Stimulated activated naive CD8-positive, alpha-beta T cell treated with anti-CD3 and anti-CD28 coated beads, Interleukin-15, Interleukin-2, amounts not matched to agents 100 ng/mL and 50 ng/mL, for 24 hours (primary cell): ENCODE measurements around the gene HMGXB4.

ENCODE experiments used
- H3K27ac Mint-ChIP-seq: one replicate; pipeline ENCODE4 v1.8.0; 2021; ENCODE audit warnings: mild to moderate bottlenecking, mixed read lengths
- H3K27me3 Mint-ChIP-seq: one replicate; pipeline ENCODE4 v1.8.0; 2021; ENCODE audit warnings: mixed read lengths
- H3K36me3 Mint-ChIP-seq: one replicate; pipeline ENCODE4 v1.8.0; 2021; ENCODE audit warnings: low read depth, mixed read lengths
- H3K4me1 Mint-ChIP-seq: one replicate; pipeline ENCODE4 v1.8.0; 2021; ENCODE audit warnings: low read depth, mixed read lengths
- H3K4me3 Mint-ChIP-seq: one replicate; pipeline ENCODE4 v1.8.0; 2021; ENCODE audit warnings: mild to moderate bottlenecking, mixed read lengths
- H3K9me3 Mint-ChIP-seq: one replicate; pipeline ENCODE4 v1.8.0; 2021; ENCODE audit warnings: mixed read lengths

Gene HMGXB4, protein sequence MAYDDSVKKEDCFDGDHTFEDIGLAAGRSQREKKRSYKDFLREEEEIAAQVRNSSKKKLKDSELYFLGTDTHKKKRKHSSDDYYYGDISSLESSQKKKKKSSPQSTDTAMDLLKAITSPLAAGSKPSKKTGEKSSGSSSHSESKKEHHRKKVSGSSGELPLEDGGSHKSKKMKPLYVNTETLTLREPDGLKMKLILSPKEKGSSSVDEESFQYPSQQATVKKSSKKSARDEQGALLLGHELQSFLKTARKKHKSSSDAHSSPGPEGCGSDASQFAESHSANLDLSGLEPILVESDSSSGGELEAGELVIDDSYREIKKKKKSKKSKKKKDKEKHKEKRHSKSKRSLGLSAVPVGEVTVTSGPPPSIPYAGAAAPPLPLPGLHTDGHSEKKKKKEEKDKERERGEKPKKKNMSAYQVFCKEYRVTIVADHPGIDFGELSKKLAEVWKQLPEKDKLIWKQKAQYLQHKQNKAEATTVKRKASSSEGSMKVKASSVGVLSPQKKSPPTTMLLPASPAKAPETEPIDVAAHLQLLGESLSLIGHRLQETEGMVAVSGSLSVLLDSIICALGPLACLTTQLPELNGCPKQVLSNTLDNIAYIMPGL

DNA sequence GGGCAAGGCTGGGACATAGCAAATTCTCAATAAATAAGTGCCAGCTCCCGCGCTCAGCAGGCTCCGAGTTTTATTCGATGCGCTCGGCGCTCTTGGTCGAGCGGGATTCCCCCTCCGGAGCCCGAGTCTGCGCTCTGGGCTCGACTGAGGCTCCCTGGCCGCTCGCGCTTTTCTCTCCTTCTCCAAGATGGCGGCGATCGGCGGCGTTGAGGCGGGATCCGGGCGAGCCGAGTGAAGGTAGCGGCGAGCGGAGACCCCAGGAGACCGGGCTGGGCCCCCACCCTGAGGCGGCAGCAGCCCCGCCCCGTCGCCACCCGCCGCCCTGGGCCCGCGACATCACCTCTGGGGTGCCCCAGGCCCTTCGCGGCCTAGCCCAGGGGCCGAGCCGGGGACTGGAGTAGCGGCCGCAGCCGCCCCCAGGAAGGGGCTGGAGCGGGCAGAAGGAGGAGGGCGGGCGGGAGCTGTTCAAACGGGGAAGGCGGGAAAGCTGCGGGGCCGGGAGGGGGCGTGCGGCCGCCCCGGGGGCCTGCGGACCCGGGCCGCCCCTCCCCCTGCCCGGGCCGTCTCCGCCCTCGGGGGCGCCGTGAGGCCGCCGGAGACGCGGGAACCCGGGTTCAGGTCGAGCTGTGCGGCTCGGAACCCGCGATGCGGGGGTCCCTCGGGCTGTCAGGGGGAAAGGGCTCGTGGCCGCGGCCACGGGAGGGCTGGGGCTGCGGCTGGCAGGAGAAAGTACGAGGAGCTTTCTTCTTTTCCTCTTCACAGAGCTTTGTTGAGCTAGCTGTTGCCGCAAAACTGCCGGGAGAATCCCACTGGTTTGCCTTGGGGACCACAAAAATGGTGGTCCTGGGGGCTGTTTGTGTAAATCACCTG, at the start of gene HMGXB4:
Gene HMGXB4, plus strand, starts transcription at position 173 of the 870 bp plus-strand sequence. CDS start 4,898 bp downstream, outside the sequence.
- Mint-ChIP-seq H3K27me3 (no peaks in the 10 kb centered on the region), H3K4me3 (peak within 1 kb of the TSS; percentile 93), H3K27ac (peak within 1 kb of the TSS; percentile 93), H3K4me1 (peaks cover 26% of the 10 kb centered on the region), H3K36me3 (peaks cover 28% of the 10 kb centered on the region), H3K9me3 (no peaks in the 10 kb centered on the region)

DNA sequence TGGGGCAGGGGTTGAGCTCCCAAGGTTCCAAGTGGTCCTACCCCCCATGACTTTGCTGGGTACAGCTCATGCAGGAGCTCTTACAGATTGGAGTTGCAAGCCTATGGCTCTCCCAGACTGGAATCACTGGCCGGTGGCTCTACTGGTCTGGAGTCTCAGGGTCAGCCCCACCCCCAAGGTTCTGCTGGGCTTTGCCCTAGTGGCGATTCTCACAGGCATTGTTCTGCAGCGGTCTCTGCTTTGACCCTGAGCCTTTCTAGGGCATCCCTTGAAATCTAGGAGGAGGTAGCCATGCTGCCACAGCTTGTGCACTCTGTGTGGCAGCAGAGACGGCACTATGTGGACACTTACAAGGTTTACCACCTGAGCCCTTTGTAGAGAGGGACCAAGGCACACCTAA, 49.3 kb upstream of the HMGXB4 start:
- no peak overlapping the region for H3K4me3 Mint-ChIP-seq
- no peaks in the 10 kb centered on the region for H3K36me3 Mint-ChIP-seq
- H3K27me3 Mint-ChIP-seq = peaks cover 16% of the 10 kb centered on the region
- no peaks in the 10 kb centered on the region for H3K9me3 Mint-ChIP-seq
- H3K4me1 Mint-ChIP-seq = no peaks in the 10 kb centered on the region
- no peak overlapping the region for H3K27ac Mint-ChIP-seq

DNA sequence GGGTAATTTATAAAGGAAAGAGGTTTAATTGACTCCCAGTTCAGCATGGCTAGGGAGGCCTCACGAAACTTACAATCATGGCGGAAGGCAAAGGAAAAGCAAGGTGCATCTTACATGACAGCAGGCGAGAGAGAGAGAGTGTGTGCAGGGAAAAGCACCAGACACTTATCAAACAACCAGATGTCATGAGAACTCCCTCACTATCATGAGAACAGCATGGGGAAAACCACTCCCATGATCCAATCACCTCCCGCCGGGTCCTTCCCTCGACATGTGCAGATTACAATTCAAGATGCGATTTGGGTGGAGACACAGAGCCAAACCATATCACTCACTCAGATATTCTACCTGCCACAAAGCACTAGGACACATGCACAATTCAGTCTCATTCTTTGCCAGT, 48.1 kb upstream of the HMGXB4 start:
- H3K27me3 Mint-ChIP-seq = peaks cover 16% of the 10 kb centered on the region
- H3K4me3 Mint-ChIP-seq = no peak overlapping the region
- H3K4me1 Mint-ChIP-seq = no peaks in the 10 kb centered on the region
- no peaks in the 10 kb centered on the region for H3K36me3 Mint-ChIP-seq
- H3K27ac Mint-ChIP-seq = no peak overlapping the region
- no peaks in the 10 kb centered on the region for H3K9me3 Mint-ChIP-seq

DNA sequence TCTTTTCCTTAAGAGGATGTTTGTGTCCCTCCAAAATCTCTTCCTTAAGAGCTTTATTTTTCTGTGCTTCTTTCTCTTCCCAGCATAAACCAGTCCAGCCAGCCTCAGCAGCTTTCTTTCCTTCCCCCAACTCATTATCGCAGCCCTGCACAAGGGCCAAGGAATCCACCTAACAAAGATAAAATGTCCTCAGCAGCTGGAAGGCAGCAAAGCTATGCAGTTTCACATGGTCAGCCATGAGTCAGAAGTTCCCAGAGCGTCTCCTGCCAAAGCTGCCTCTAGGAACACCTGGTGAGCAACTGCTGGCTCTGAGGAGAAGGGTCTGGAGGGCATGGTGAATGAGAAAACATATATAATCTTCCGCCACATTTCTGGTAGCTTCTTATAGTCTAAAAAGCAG, 45.3 kb upstream of the HMGXB4 start:
- no peaks in the 10 kb centered on the region for H3K9me3 Mint-ChIP-seq

DNA sequence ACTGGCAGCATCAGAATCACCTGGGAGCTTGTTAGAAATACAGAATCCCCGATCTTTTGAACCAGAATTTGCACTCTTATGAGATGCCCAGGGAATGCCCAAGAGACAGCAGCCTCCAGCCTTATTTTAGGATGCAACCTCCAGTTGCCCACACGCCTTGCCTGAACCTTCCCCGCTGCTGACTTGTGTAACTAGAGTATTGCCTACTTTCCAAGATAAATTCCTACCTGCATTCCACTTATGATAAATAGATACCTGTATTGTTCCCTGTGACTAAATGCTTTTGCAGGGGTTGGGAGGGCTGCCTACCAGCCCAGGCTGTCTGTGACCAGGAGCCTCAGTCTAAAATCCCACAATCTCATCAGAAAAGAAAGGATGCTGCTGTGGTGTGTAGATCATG, 44.3 kb upstream of the HMGXB4 start:
- Mint-ChIP-seq H3K36me3 (no peaks in the 10 kb centered on the region), H3K27ac (no peak overlapping the region), H3K4me3 (no peak overlapping the region), H3K4me1 (no peaks in the 10 kb centered on the region), H3K27me3 (peaks cover 19% of the 10 kb centered on the region), H3K9me3 (no peaks in the 10 kb centered on the region)

More for the DNA sequence above, 45.3 kb upstream of the HMGXB4 start:
- H3K4me3 Mint-ChIP-seq = no peak overlapping the region
- no peak overlapping the region for H3K27ac Mint-ChIP-seq
- peaks cover 14% of the 10 kb centered on the region for H3K27me3 Mint-ChIP-seq
- H3K36me3 Mint-ChIP-seq = no peaks in the 10 kb centered on the region
- no peaks in the 10 kb centered on the region for H3K4me1 Mint-ChIP-seq

DNA sequence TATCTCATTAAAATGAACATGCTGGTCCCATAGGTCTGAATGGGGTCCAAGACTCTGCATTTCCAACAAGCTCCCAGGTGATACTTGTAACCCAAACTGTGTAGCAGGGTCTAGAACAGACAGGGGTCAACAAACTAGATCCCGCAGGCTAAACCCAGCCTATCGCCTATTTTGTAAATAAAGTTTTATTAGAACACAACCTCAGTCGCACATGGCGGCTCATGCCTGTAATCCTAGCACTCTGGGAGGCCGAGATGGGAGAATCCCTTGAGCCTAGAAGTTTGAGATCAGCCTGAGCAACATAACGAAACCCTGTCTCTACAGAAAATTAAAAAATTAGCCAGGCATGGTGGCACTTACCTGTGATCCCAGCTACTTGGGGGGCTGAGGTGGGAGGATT, 42.3 kb upstream of the HMGXB4 start:
- Mint-ChIP-seq H3K9me3 (no peaks in the 10 kb centered on the region), H3K4me3 (no peak overlapping the region), H3K27me3 (peaks cover 15% of the 10 kb centered on the region), H3K27ac (no peak overlapping the region), H3K4me1 (no peaks in the 10 kb centered on the region), H3K36me3 (no peaks in the 10 kb centered on the region)

DNA sequence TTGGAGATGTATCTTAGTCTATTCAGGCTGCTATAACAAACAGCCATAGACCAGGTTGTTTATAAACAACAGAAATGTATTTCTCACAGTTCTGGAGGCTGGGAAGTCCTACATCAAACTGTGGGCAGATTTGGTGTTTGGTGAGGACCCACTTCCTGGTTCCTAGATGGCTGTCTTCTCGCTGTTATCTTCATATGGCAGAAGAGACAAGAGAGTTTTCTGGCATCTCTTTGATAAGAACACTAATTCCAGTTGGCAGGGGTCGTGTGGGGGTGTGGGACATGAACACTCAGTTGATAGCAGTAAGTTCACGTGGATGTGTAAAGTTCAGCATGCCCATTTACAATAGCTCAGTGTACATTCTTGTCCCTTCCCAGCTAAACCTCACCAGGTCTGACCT, 41.3 kb upstream of the HMGXB4 start:
- Mint-ChIP-seq H3K36me3 (no peaks in the 10 kb centered on the region), H3K9me3 (no peaks in the 10 kb centered on the region), H3K4me3 (no peak overlapping the region), H3K4me1 (no peaks in the 10 kb centered on the region), H3K27me3 (peaks cover 15% of the 10 kb centered on the region), H3K27ac (no peak overlapping the region)

DNA sequence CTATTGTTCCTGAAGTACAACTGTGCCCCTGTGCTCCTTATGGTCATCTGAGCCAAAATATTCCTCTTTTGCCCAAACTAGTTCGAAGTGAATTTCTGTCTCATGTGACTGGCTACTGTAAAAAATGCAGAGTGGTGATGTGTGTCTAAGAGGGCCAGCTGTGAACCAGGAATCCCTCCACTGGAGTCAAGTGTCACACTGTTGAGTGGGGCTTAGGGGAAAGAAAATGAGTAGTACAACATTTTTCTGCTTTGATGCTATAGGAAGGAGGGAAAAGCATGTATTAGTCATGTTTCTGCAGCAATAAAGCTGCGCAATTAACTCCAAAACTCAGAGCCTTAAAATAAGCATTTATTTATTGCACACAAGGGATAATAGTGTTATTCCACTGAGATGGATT, 39.8 kb upstream of the HMGXB4 start:
- H3K27me3 Mint-ChIP-seq = peaks cover 14% of the 10 kb centered on the region
- H3K4me1 Mint-ChIP-seq = no peaks in the 10 kb centered on the region
- no peaks in the 10 kb centered on the region for H3K9me3 Mint-ChIP-seq
- no peak overlapping the region for H3K4me3 Mint-ChIP-seq
- no peaks in the 10 kb centered on the region for H3K36me3 Mint-ChIP-seq
- H3K27ac Mint-ChIP-seq = no peak overlapping the region

DNA sequence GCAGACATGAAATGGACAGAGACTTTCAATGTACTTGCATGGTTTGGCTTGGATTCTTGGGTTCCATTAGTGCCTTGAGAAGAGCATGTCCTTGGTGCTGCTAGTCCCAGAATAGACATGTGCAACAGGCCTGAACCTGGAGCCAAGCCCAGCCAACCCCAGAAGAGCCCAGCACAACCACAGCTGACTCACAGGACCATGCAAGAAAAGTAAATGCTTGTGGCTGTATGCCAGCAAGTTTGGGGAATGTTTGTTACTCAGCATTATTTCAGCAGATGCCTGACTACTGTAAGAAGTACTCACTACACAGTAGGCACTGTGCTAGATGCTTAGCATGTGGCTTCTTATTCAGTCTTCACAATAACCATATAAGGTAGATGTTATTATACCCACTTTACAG, 39.2 kb upstream of the HMGXB4 start:
- Mint-ChIP-seq H3K36me3 (no peaks in the 10 kb centered on the region), H3K27me3 (peaks cover 17% of the 10 kb centered on the region), H3K9me3 (no peaks in the 10 kb centered on the region), H3K27ac (no peak overlapping the region), H3K4me3 (no peak overlapping the region), H3K4me1 (no peaks in the 10 kb centered on the region)

DNA sequence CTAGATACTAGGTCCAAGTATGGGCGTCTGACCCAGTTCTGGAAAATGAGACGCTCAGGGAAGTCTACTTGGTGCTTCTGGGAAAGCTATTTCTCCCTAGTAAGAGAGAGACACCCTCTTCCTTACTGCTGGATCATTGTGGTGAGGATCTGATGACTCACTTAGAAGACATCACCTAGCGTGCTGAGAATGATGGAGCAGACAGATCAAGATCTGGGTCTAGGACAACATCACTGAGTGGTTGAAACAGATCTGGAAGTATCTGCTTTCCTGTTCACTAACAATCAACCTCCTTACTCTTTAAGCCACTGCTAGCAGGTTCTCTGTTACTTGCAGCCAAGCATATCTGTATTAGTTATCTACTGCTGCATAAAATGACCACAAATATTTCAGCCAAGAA, 38.3 kb upstream of the HMGXB4 start:
- H3K9me3 Mint-ChIP-seq = no peaks in the 10 kb centered on the region
- H3K4me3 Mint-ChIP-seq = no peak overlapping the region
- no peaks in the 10 kb centered on the region for H3K36me3 Mint-ChIP-seq
- no peaks in the 10 kb centered on the region for H3K4me1 Mint-ChIP-seq
- peaks cover 22% of the 10 kb centered on the region for H3K27me3 Mint-ChIP-seq
- H3K27ac Mint-ChIP-seq = no peak overlapping the region

DNA sequence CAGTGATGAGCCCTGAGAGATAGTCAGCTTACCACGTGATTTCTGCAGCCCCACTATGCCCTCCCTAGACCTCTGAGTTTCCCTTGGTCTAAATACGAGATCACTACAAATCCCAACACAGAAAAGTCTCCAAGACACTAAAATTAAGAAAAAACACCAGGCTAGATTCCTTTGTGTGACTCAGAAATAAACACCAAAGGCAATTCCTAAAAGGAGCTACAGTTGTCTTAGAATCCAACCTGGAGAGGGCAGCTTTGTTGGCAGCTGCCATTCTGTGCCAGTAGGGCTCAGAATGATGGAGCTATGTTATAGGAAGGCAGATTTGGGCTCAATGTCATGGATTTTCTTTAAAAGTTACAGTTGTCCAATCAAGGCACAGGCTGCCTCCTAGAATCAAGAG, 37.1 kb upstream of the HMGXB4 start:
- H3K36me3 Mint-ChIP-seq = no peaks in the 10 kb centered on the region
- no peak overlapping the region for H3K4me3 Mint-ChIP-seq
- H3K27ac Mint-ChIP-seq = no peak overlapping the region
- no peaks in the 10 kb centered on the region for H3K9me3 Mint-ChIP-seq
- no peaks in the 10 kb centered on the region for H3K4me1 Mint-ChIP-seq
- H3K27me3 Mint-ChIP-seq = peaks cover 24% of the 10 kb centered on the region

DNA sequence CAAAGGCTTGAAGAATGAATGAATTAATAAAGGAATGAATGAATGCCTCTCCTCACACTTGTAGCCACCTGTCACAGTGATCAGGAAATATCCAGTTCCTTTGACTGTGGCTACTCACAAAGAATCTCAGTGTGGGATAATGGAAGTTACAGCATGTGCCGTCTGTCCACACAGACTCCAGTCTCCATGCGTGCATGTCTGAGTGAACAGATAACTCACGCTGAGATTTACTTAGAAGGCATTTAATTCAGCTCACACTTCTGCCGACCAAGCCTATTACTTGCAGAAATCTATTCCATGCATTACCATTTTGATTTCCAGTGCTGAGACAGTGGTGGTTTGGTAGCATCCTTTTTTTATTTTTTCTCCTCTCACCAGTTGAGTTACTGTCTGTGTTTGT, 32.3 kb upstream of the HMGXB4 start:
- peaks cover 23% of the 10 kb centered on the region for H3K27me3 Mint-ChIP-seq
- no peak overlapping the region for H3K27ac Mint-ChIP-seq
- H3K9me3 Mint-ChIP-seq = no peaks in the 10 kb centered on the region
- H3K4me1 Mint-ChIP-seq = no peaks in the 10 kb centered on the region
- H3K36me3 Mint-ChIP-seq = no peaks in the 10 kb centered on the region
- no peak overlapping the region for H3K4me3 Mint-ChIP-seq

DNA sequence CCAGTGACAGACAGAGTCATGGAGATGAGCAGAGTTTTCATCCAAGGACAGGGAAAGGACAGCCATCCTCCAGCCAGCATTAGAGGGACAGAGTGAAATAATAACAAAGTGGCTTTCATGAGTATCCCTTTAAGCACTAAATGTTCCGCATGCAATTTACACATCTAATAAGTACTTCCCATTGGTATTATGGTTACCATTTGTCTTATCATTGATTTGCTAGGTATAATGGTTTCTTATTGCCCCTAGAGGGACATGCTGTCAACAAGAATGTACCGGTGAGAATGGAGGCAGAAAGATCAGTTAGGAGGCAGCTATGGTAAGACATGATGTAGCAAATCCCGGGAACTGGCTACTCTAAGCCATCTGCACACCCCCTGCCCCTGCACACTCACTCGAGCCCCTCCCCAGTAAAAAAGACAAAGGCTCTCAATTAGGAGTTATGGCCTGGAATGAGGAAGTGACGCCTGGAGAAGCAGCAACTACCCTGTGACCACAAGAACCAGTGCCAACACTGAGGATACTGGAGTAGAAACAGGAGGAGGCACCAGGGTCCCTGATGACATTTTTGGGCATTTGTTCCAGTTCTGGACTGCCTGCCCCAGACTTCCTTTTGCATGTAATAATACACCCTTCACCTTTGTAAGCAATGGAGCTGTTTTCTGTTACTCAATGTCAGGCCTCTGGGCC, 30.2 kb upstream of the HMGXB4 start:
- H3K27me3 Mint-ChIP-seq = peaks cover 20% of the 10 kb centered on the region
- H3K4me1 Mint-ChIP-seq = no peaks in the 10 kb centered on the region
- H3K9me3 Mint-ChIP-seq = no peaks in the 10 kb centered on the region
- H3K4me3 Mint-ChIP-seq = no peak overlapping the region
- no peak overlapping the region for H3K27ac Mint-ChIP-seq
- H3K36me3 Mint-ChIP-seq = no peaks in the 10 kb centered on the region

DNA sequence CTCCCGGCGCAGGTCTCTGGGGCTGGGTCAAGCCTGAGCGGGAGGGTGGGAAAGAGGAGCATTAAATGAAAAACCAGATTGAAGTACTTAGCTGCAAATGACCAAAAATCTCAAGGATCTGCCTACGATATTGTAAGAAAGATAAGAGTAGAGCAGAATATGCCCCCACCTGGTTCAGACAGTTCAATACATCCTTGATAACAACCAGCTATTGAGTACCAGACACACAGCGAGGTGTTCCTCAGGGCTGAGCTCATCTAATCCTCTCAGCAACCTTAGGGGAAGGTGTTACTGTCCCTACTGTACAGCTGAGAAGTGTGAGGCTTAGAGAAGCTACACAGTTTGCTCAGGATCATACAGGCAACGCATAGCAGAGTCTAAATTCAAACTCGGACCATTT, 27.4 kb upstream of the HMGXB4 start:
- Mint-ChIP-seq H3K9me3 (no peaks in the 10 kb centered on the region), H3K27ac (no peak overlapping the region), H3K36me3 (no peaks in the 10 kb centered on the region), H3K4me3 (no peak overlapping the region), H3K4me1 (no peaks in the 10 kb centered on the region), H3K27me3 (peaks cover 22% of the 10 kb centered on the region)

DNA sequence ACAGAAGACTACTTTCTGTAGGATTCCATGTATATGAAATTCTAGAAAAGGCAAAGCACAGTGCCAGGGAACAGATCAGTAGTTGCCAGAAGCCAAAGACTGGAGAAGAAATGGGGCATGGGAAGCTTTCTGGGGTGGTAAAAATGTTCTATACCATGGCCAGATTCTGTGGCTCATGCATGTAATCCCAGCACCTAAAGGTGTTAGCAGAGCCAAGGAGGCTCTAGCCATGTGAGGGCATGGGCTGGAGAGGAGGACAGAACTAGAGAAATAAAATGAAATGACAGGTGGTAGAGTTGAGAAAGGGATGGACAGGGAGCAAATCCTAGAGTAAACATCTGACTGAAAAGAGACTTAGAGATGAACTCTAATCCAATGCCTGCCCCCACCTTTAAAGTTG, 26.9 kb upstream of the HMGXB4 start:
- no peaks in the 10 kb centered on the region for H3K36me3 Mint-ChIP-seq
- H3K4me3 Mint-ChIP-seq = peak overlapping the region; percentile 18
- peaks cover 24% of the 10 kb centered on the region for H3K27me3 Mint-ChIP-seq
- no peak overlapping the region for H3K27ac Mint-ChIP-seq
- no peaks in the 10 kb centered on the region for H3K4me1 Mint-ChIP-seq
- no peaks in the 10 kb centered on the region for H3K9me3 Mint-ChIP-seq
